ENCODE measurements around the gene VAV2.

- TF ChIP-seq CTCF (conservative IDR thresholded peaks at IDR 0.05; ENCODE audit: low read length), result no peak
- no peak for TF ChIP-seq EZH2phosphoT487 (IDR thresholded peaks at IDR 0.05; ENCODE audit: borderline replicate concordance, low read depth, low read length)
Observed at GRCh38 chr9:133814586-133815208, 177.4 kb downstream of the VAV2 start.
